NCI-H1436 (cell line): Measurements from ENCODE around the gene CYTH2.
"Not testable (repeated sequence)": the region's sequence is repeated elsewhere in the genome, so short reads cannot be mapped to it uniquely, and the experiment has no call there.

Experiments used
- DNase-seq: peaks from one replicate; lab custom pipeline; 2025; lab: John Stamatoyannopoulos, UW

Gene CYTH2

DNA sequence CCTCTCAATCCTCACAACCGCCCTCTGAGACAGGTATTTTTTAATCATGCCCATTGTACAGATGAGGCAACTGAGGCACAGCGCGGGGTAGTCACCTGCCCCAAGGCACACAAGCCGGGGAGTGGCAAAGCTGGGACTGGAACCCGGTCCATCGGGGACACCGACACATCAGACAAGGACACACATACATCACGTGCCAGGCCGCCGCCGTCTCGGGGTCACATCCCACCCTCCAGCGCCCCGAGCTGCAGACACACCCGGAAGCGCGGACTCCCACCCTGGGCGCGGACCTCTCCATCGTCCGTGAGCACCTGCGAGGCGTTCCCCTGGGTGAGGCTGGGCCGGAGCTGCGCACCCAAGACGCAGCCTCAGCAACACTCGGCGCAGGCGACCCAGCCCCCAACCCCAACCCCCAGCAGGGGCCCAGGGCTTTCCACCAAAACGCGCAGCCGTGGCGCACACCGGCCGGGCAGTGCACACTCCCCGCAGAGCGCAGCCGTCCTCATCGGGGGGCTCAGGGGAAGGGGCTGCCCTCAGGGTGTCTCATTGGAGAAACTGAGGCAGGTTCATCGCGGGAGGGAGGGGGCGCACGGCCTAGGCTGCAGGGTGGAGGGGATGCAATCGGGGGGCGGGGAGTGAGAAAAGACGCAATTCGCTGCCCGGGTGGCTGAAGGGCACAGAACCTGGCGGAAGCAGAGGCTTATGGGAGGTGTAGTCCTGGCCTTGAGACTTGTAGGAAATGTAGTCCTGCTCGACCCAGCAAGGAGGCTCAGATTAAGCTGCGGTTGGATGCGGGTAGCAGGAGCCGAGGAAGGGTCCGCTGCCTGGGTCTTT is 44.3 kb downstream of the CYTH2 start:
- peak; percentile 83 for DNase-seq

DNA sequence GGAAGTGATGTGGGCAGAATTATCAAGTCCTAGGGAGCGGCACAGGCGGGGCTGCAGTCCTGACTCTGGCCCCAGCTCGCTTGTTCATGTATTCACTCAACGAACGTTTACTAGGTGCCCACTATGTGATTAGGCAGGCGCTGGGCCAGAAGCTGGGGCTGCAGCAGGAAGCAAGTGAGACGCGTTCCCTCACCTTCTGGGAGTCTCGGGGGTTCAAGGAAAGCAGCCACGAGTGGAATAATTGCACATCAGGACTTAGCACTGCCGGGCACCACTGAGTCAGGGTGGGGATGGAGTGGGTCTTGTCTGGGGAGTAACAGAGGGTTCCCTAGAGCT is 44.9 kb downstream of the CYTH2 start:
- DNase-seq = no peak

- DNase-seq = no peak
Measured at GRCh38 chr19:48516536-48516935, 47.4 kb downstream of the CYTH2 start.

DNA sequence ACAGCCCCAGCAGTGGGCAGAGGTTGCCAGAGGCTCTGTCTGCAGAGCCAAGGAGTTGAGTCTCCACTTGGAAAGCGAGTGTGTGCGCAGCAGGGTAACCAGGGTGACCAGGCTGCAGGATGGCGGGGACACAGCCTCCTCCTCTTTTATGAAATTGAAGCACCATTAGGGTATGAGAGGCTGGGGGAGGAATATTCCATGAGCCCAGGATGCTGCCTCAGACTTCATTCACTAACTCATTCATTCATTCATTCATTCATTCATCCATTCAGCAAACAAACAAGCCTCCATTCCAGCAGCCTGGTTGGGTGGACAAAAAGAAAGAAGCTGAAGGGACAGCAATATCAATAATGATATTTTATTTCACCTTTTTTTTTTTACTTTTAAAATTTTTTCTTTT is 49.0 kb downstream of the CYTH2 start:
- DNase-seq = no peak

- not testable (repeated sequence) for DNase-seq
Measured at GRCh38 chr19:48519426-48519825, 50.3 kb downstream of the CYTH2 start.

GRCh38 chr19:48520134-48520533 is 51.0 kb downstream of the CYTH2 start:
- no peak for DNase-seq

- no peak for DNase-seq
Measured at GRCh38 chr19:48524221-48524620, 55.1 kb downstream of the CYTH2 start.

DNA sequence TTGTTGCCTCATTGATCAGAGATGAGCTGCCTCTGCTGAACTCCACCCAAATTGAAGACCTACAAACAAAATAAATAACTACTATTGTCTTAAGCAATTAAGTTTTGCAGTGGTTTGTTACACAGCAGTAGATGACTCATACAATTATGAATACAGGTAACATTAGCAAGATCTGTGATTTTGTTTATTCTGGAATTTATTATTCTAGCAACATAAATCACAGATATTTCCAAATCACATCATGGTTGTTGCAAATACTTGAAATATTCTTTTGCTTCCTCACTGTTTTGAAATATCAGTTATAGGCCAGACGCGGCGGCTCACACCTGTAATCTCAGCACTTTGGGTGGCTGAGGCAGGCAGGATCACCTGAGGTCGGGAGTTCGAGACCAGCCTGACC is 55.6 kb downstream of the CYTH2 start:
- no peak for DNase-seq

DNA sequence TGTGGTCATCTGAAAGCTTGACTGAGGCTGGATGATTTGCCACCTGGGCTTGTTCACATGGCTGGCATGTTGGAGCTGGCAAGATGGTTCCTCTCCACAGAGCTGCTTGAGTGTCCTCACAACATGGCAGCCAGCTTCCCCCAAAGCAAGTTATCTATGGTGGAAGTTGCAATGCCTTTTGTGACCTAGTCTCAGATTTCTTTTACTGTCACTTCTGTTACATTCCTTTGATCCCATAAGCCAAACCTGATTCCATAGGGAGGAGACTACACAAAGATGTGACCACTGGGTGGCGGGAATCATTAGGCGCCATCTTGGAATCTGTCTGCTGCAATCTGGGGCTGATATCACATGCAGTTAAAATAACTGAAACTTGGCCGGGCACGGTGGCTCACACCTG is 60.0 kb downstream of the CYTH2 start:
- DNase-seq = no peak

GRCh38 chr19:48530066-48530720 is 61.0 kb downstream of the CYTH2 start:
- DNase-seq = no peak

DNA sequence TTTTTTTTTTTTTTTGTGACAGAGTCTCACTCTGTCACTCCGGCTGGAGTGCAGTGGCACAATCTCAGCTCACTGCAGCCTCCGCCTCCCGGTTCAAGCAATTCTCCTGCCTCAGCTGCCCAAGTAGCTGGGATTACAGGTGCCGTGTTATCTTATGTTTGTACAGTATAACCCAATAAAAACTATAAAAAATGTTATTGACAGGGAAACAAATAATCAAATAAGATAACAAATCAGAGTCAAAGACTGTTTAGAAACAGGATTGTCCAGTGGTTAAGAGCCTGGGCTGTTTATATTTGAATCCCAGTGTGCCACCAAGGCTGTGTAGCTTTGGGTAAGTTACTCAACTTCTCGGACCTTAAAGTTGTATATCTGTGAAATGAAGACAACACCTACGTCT is 61.6 kb downstream of the CYTH2 start:
- DNase-seq = no peak
